ENCODE measurements around the gene RPUSD4. TPM values are rescaled to one million over a fixed set of nuclear protein-coding genes. Genes with fewer than 3 reads are reported as not detected.

RPUSD4 gene
- total RNA-seq, 1 donor from 2014 or later: 40.8 TPM

GRCh38 chr11:126224647-126225294 is 13.3 kb upstream of the RPUSD4 start:
- H3K4me3 Mint-ChIP-seq (ENCODE audit: unreplicated experiment): no peak overlapping the region
- H3K4me1 Mint-ChIP-seq (ENCODE audit: unreplicated experiment): peaks cover 6% of the 10 kb centered on the region
- H3K9me3 Mint-ChIP-seq (ENCODE audit: unreplicated experiment): no peaks in the 10 kb centered on the region

GRCh38 chr11:126219547-126219946 is 8.1 kb upstream of the RPUSD4 start:
- H3K4me3 Mint-ChIP-seq (ENCODE audit: unreplicated experiment): no peak overlapping the region
- peaks cover 2% of the 10 kb centered on the region for H3K27me3 Mint-ChIP-seq (ENCODE audit: unreplicated experiment)
- no peak for DNase-seq (ENCODE audit: low spot score)
- H3K36me3 Mint-ChIP-seq (ENCODE audit: low read depth, unreplicated experiment): no peaks in the 10 kb centered on the region
- H3K27ac Mint-ChIP-seq (ENCODE audit: unreplicated experiment): no peak overlapping the region
- peaks cover 25% of the 10 kb centered on the region for H3K4me1 Mint-ChIP-seq (ENCODE audit: unreplicated experiment)
- no peak for TF ChIP-seq CTCF (IDR thresholded peaks at IDR 0.05; ENCODE audit: unreplicated experiment)
- no peaks in the 10 kb centered on the region for H3K9me3 Mint-ChIP-seq (ENCODE audit: unreplicated experiment)

More at GRCh38 chr11:126224647-126225294, 13.3 kb upstream of the RPUSD4 start:
- H3K36me3 Mint-ChIP-seq (ENCODE audit: low read depth, unreplicated experiment): peaks cover 3% of the 10 kb centered on the region
- TF ChIP-seq CTCF (IDR thresholded peaks at IDR 0.05; ENCODE audit: unreplicated experiment): no peak
- no peak for DNase-seq (ENCODE audit: low spot score)
- no peak overlapping the region for H3K27ac Mint-ChIP-seq (ENCODE audit: unreplicated experiment)
- H3K27me3 Mint-ChIP-seq (ENCODE audit: unreplicated experiment): no peaks in the 10 kb centered on the region

- H3K9me3 Mint-ChIP-seq (ENCODE audit: unreplicated experiment): no peaks in the 10 kb centered on the region
- H3K4me3 Mint-ChIP-seq (ENCODE audit: unreplicated experiment): no peak overlapping the region
- no peaks in the 10 kb centered on the region for H3K36me3 Mint-ChIP-seq (ENCODE audit: low read depth, unreplicated experiment)
- no peak for DNase-seq (ENCODE audit: low spot score)
- H3K4me1 Mint-ChIP-seq (ENCODE audit: unreplicated experiment): peaks cover 37% of the 10 kb centered on the region
- peak overlapping the region; percentile 2 for H3K27ac Mint-ChIP-seq (ENCODE audit: unreplicated experiment)
- peaks cover 4% of the 10 kb centered on the region for H3K27me3 Mint-ChIP-seq (ENCODE audit: unreplicated experiment)
- no peak for TF ChIP-seq CTCF (IDR thresholded peaks at IDR 0.05; ENCODE audit: unreplicated experiment)
These were observed 6.0 kb upstream of the RPUSD4 start for GRCh38 chr11:126217491-126217890.

- no peak overlapping the region for H3K4me3 Mint-ChIP-seq (ENCODE audit: unreplicated experiment)
- no peaks in the 10 kb centered on the region for H3K36me3 Mint-ChIP-seq (ENCODE audit: low read depth, unreplicated experiment)
- H3K4me1 Mint-ChIP-seq (ENCODE audit: unreplicated experiment): peaks cover 43% of the 10 kb centered on the region
- TF ChIP-seq CTCF (IDR thresholded peaks at IDR 0.05; ENCODE audit: unreplicated experiment): no peak
- no peak for DNase-seq (ENCODE audit: low spot score)
- H3K27me3 Mint-ChIP-seq (ENCODE audit: unreplicated experiment): peaks cover 10% of the 10 kb centered on the region
- no peaks in the 10 kb centered on the region for H3K9me3 Mint-ChIP-seq (ENCODE audit: unreplicated experiment)
- no peak overlapping the region for H3K27ac Mint-ChIP-seq (ENCODE audit: unreplicated experiment)
These were observed 5.3 kb upstream of the RPUSD4 start for GRCh38 chr11:126216526-126217305.

GRCh38 chr11:126214841-126215240 is 3.4 kb upstream of the RPUSD4 start:
- Mint-ChIP-seq H3K27ac (ENCODE audit: unreplicated experiment) (no peak overlapping the region), H3K9me3 (ENCODE audit: unreplicated experiment) (no peaks in the 10 kb centered on the region), H3K36me3 (ENCODE audit: low read depth, unreplicated experiment) (peaks cover 6% of the 10 kb centered on the region), H3K4me3 (ENCODE audit: unreplicated experiment) (no peak overlapping the region), H3K4me1 (ENCODE audit: unreplicated experiment) (peaks cover 47% of the 10 kb centered on the region), H3K27me3 (ENCODE audit: unreplicated experiment) (peaks cover 18% of the 10 kb centered on the region)
- DNase-seq (ENCODE audit: low spot score): no peak
- no peak for TF ChIP-seq CTCF (IDR thresholded peaks at IDR 0.05; ENCODE audit: unreplicated experiment)

All from endothelial cell (in vitro differentiated cells).